GM19099 (cell line): ENCODE measurements around the gene CDHR5.

Experiments
- POLR2A ChIP-seq: IDR thresholded peaks from 3 replicates; pipeline ENCODE4 v1.6.1; 2011; ENCODE audit warnings: low read depth; ENCODE audit not compliant: insufficient read length; ENCODE audit errors: extremely low read depth

Gene CDHR5

GRCh38 chr11:608791-609251 lies 15.9 kb downstream of the CDHR5 start:
- TF ChIP-seq POLR2A: no peak

- no peak for TF ChIP-seq POLR2A
Measured at GRCh38 chr11:607971-608659, 16.6 kb downstream of the CDHR5 start.

- no peak for TF ChIP-seq POLR2A
Measured at GRCh38 chr11:607020-607780, 17.6 kb downstream of the CDHR5 start.

GRCh38 chr11:606245-606644 lies 18.5 kb downstream of the CDHR5 start:
- TF ChIP-seq POLR2A: no peak

- no peak for TF ChIP-seq POLR2A
Measured at GRCh38 chr11:605286-606129, 19.2 kb downstream of the CDHR5 start.

- TF ChIP-seq POLR2A: no peak
Measured at GRCh38 chr11:603154-603553, 21.6 kb downstream of the CDHR5 start.

GRCh38 chr11:601573-602245 lies 23.0 kb downstream of the CDHR5 start:
- no peak for TF ChIP-seq POLR2A

- no peak for TF ChIP-seq POLR2A
Measured at GRCh38 chr11:598005-598680, 26.6 kb downstream of the CDHR5 start.

GRCh38 chr11:597166-597725 lies 27.5 kb downstream of the CDHR5 start:
- TF ChIP-seq POLR2A: no peak

- no peak for TF ChIP-seq POLR2A
Measured at GRCh38 chr11:596374-596773, 28.4 kb downstream of the CDHR5 start.

GRCh38 chr11:595400-595799 lies 29.4 kb downstream of the CDHR5 start:
- no peak for TF ChIP-seq POLR2A

GRCh38 chr11:593347-593746 lies 31.4 kb downstream of the CDHR5 start:
- no peak for TF ChIP-seq POLR2A

- no peak for TF ChIP-seq POLR2A
Measured at GRCh38 chr11:592918-593317, 31.8 kb downstream of the CDHR5 start.

- TF ChIP-seq POLR2A: no peak
Measured at GRCh38 chr11:592501-592900, 32.3 kb downstream of the CDHR5 start.
